Kidney (tissue), 14 donors: ENCODE results near the gene FMNL2. TPM values are rescaled to one million over a fixed set of nuclear protein-coding genes. Genes with fewer than 3 reads are reported as not detected.
"Not testable (repeated sequence)": the region's sequence is repeated elsewhere in the genome, so short reads cannot be mapped to it uniquely, and the experiment has no call there.

Experiments
- DNase-seq, 5 donors: peaks; one replicate each; pipeline ENCODE4 v3.0.0-alpha.2; 2013 to 2020
- FAIRE-seq: peaks from 2 replicates; lab custom pipeline; 2012; peaks lifted over from hg19 to GRCh38; lab: Jason Lieb, UNC
- H3K27ac ChIP-seq, 2 donors: one replicate each; pipeline ENCODE4 v1.7.0; 2013; ENCODE audit warnings: low read depth in 2 of 2, low read length in 2 of 2, inconsistent platforms in 1 of 2
- H3K27me3 ChIP-seq: one replicate; pipeline ENCODE4 v1.7.1; 2013; ENCODE audit warnings: low read length, inconsistent platforms; ENCODE audit not compliant: control insufficient read depth, insufficient read depth
- H3K36me3 ChIP-seq, 3 donors: one replicate each; pipeline versions ENCODE4 v1.7.0 to v1.7.1; 2013; ENCODE audit warnings: low read length in 3 of 3, control low read depth in 1 of 3, inconsistent platforms in 1 of 3; ENCODE audit not compliant: insufficient read depth in 3 of 3, control insufficient read depth in 2 of 3
- H3K4me1 ChIP-seq, 3 donors: one replicate each; pipeline versions ENCODE4 v1.7.0 to v1.7.1; 2013; ENCODE audit warnings: low read length in 3 of 3, inconsistent platforms in 1 of 3, low read depth in 1 of 3; ENCODE audit not compliant: control insufficient read depth in 2 of 3, insufficient read depth in 2 of 3
- H3K4me3 ChIP-seq, 3 donors: one replicate each; pipeline versions ENCODE4 v1.7.0 to v1.8.1; 2013; ENCODE audit warnings: low read length in 3 of 3, control low read depth in 1 of 3, inconsistent platforms in 1 of 3
- H3K9ac ChIP-seq, 3 donors: one replicate each; pipeline versions ENCODE4 v1.7.0 to v1.7.1; 2013; ENCODE audit warnings: low read length in 3 of 3, control low read depth in 1 of 3, inconsistent platforms in 1 of 3
- H3K9me3 ChIP-seq, 3 donors: one replicate each; pipeline versions ENCODE4 v1.7.0 to v1.7.1; 2013; ENCODE audit warnings: low read length in 3 of 3, control low read depth in 1 of 3, inconsistent platforms in 1 of 3; ENCODE audit not compliant: control insufficient read depth in 2 of 3, insufficient read depth in 1 of 3
- CTCF ChIP-seq: IDR thresholded peaks from 3 replicates; pipeline ENCODE4 v1.5.1; 2012; ENCODE audit warnings: mild to moderate bottlenecking, moderate library complexity, borderline replicate concordance; ENCODE audit not compliant: insufficient read depth; ENCODE audit errors: extremely low read depth
- intact Hi-C: fragments of 100-400 bp; cut with DNase I; formaldehyde crosslinking; loops from one replicate; pipeline ENCODE4 v1.11.1; 2022
- polyA plus RNA-seq: library from polyadenylated mRNA; stranded (reverse); fragments of 350-450 nt; fragmentation: Illumina TruSeq; extraction: RNeasy Lipid Tissue Mini Kit (QIAGEN cat#74804); gene quantifications from one replicate; pipeline ENCODE4 v1.2.3, GENCODE V29; 2014; ENCODE audit warnings: low read depth, low replicate concordance; ENCODE audit not compliant: insufficient read depth
- total RNA-seq: library from RNA; stranded (reverse); fragmentation: NEBNext Ultra II Directional; extraction: Animal tissue kit (Norgen Biotek cat#: 25700); gene quantifications from one replicate; pipeline ENCODE4 v1.2.1, GENCODE V29; 2021
- donor health status: control.
- donor health status: control.
- donor health status: control.
- donor health status: control.
- donor health status: control.
- donor health status: DM: yes; HTN: yes; CAD: no.
- donor health status: Normal renal cell carcinoma (clear cell type).

Gene FMNL2
- total and polyA plus RNA-seq, 2 donors from 2014 or later = 10.7 to 39.1 TPM

- intact Hi-C loops = no loop called here
- Histone ChIP-seq H3K9me3 (peaks cover 0 to 1% (median 0%) of the 10 kb centered on the region in 3 donors), H3K9ac (no peak overlapping the region), H3K27ac (no peak overlapping the region), H3K4me3 (no peak overlapping the region), H3K27me3 (no peaks in the 10 kb centered on the region), H3K36me3 (no peaks in the 10 kb centered on the region), H3K4me1 (no peaks in the 10 kb centered on the region)
- DNase-seq (no peak), FAIRE-seq (no peak)
- no peak for TF ChIP-seq CTCF
These were observed 14.2 kb upstream of the FMNL2 start for GRCh38 chr2:152320814-152321213.

- no peak for TF ChIP-seq CTCF
- no peak for DNase-seq
- no peak overlapping the region for H3K9ac ChIP-seq
- H3K36me3 ChIP-seq = no peaks in the 10 kb centered on the region
- H3K27ac ChIP-seq = no peak overlapping the region
- H3K27me3 ChIP-seq = no peaks in the 10 kb centered on the region
- no peak overlapping the region for H3K4me3 ChIP-seq
- H3K9me3 ChIP-seq = no peaks in the 10 kb centered on the region
- no peak for FAIRE-seq
- no peaks in the 10 kb centered on the region for H3K4me1 ChIP-seq
- intact Hi-C loops = no loop called here
These were observed 12.8 kb upstream of the FMNL2 start for GRCh38 chr2:152322222-152322621.

GRCh38 chr2:152325126-152325525 is 9.8 kb upstream of the FMNL2 start:
- H3K36me3 ChIP-seq, H3K4me3 ChIP-seq, H3K27ac ChIP-seq, H3K4me1 ChIP-seq, H3K9ac ChIP-seq, intact Hi-C loops, H3K27me3 ChIP-seq, H3K9me3 ChIP-seq, DNase-seq, FAIRE-seq: not testable (repeated sequence)

GRCh38 chr2:152326710-152327109 is 8.3 kb upstream of the FMNL2 start:
- no peak overlapping the region for H3K9ac ChIP-seq
- no peak for FAIRE-seq
- no peak for TF ChIP-seq CTCF

More at GRCh38 chr2:152326710-152327109, 8.3 kb upstream of the FMNL2 start:
- intact Hi-C loops = no loop called here
- Histone ChIP-seq H3K9me3 (no peaks in the 10 kb centered on the region), H3K4me3 (no peak overlapping the region), H3K4me1 (no peaks in the 10 kb centered on the region), H3K36me3 (no peaks in the 10 kb centered on the region), H3K27ac (no peak overlapping the region), H3K27me3 (no peaks in the 10 kb centered on the region)
- DNase-seq = no peak
